Measurements from ENCODE around the gene ABR.

- no peak for TF ChIP-seq POLR2A (IDR thresholded peaks at IDR 0.05)
- no peak for TF ChIP-seq CTCF (IDR thresholded peaks at IDR 0.05)
- TF ChIP-seq POLR2AphosphoS5 (IDR thresholded peaks at IDR 0.05) = no peak
Measured at GRCh38 chr17:962670-963069, 217.1 kb downstream of the ABR start.

All from prostate gland (tissue), 2 donors.